WI38 (cell line): Measurements from ENCODE around the gene BDH1.

Experiments
- H3K4me3 ChIP-seq: 2 replicates; pipeline ENCODE4 v1.5.1; 2011; ENCODE audit warnings: low read depth, mild to moderate bottlenecking, control low read depth, low read length
- CTCF ChIP-seq: IDR thresholded peaks from 2 replicates; pipeline ENCODE4 v1.5.1; 2012; ENCODE audit warnings: low read depth, mild to moderate bottlenecking, control low read depth, low read length

Gene BDH1

GRCh38 chr3:197463279-197463678, 92.5 kb downstream of the BDH1 start:
- no peak overlapping the region for H3K4me3 ChIP-seq
- no peak for TF ChIP-seq CTCF

- no peak for TF ChIP-seq CTCF
- H3K4me3 ChIP-seq, result no peak overlapping the region
These were observed 93.0 kb downstream of the BDH1 start for GRCh38 chr3:197462808-197463207.

GRCh38 chr3:197460639-197461038, 95.1 kb downstream of the BDH1 start:
- no peak for TF ChIP-seq CTCF
- no peak overlapping the region for H3K4me3 ChIP-seq

GRCh38 chr3:197460002-197460401, 95.8 kb downstream of the BDH1 start:
- no peak for TF ChIP-seq CTCF
- no peak overlapping the region for H3K4me3 ChIP-seq
